ENCODE data around the gene FRAS1.

- TF ChIP-seq POLR2A (IDR thresholded peaks at IDR 0.05) (no peak), CTCF (IDR thresholded peaks at IDR 0.05) (no peak)
Observed at GRCh38 chr4:78167510-78167909, 110.4 kb downstream of the FRAS1 start.

Measured in heart left ventricle (tissue), 13 donors.